CD8-positive, alpha-beta memory T cell (primary cell): ENCODE data around the gene ARSB. TPM values are rescaled to one million over a fixed set of nuclear protein-coding genes. Genes with fewer than 3 reads are reported as not detected.

Experiments used
- polyA plus RNA-seq: library from polyadenylated mRNA; unstranded; fragments of 300-500 nt; fragmentation: Illumina TruSeq; gene quantifications from one replicate; pipeline ENCODE4 v1.2.3, GENCODE V29; 2021
- total RNA-seq, 2 experiments: library from RNA; stranded (reverse); gene quantifications; one replicate each; pipeline ENCODE4 v1.2.3, GENCODE V29; 2021

The ARSB gene
- total and polyA plus RNA-seq, 3 experiments from 2014 or later, result 5.1 to 19.9 (median 19.6) TPM

Other genes with a start within 250 kb of the ARSB start
- gene DMGDH, start 84.4 kb upstream of the ARSB start, total RNA-seq, result not detected
- not detected for gene DMGDH, start 84.4 kb upstream of the ARSB start, polyA plus RNA-seq
- gene BHMT2, start 84.5 kb upstream of the ARSB start, total RNA-seq, result not detected
- gene BHMT2, start 84.5 kb upstream of the ARSB start, polyA plus RNA-seq, result not detected
- gene BHMT, start 126.5 kb upstream of the ARSB start, total RNA-seq, result not detected
- not detected for gene BHMT, start 126.5 kb upstream of the ARSB start, polyA plus RNA-seq